22Rv1 (cell line): Measurements from ENCODE around the gene KCNIP4.

ENCODE experiments used
- H3K27ac ChIP-seq: fragments of 450-650 bp; 2 replicates; pipeline ENCODE4 v1.5.1; 2017
- ZFX ChIP-seq: fragments of 450-650 bp; IDR thresholded peaks from 2 replicates; pipeline ENCODE4 v1.6.1; 2017; ENCODE audit warnings: antibody characterized with exemption, borderline replicate concordance
- TF ChIP-seq, protein P1 (sequence below): fragments of 450-650 bp; IDR thresholded peaks from 2 replicates; pipeline ENCODE4 v1.5.1; 2017; ENCODE audit warnings: mild to moderate bottlenecking

Gene KCNIP4

DNA sequence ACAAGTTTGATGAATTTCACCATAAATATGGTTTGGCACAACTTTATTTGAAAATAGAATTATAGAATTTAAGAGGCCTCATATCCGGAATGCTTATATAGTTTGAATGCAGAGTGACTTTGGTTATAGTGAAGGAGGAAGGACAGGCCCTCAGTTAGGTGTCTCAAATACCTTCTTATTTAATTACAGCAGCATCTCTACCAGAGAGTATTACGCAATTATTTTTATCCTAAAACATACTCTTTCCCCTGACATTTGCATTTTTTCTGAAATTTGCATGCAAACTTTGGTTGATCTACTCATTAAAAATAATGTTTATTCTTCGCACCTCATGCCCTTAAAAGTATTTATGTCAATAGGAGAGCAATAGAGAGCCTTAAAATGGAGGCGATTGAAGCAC, 942.9 kb downstream of the KCNIP4 start:
- no peak overlapping the region for H3K27ac ChIP-seq
- TF ChIP-seq, protein P1, sequence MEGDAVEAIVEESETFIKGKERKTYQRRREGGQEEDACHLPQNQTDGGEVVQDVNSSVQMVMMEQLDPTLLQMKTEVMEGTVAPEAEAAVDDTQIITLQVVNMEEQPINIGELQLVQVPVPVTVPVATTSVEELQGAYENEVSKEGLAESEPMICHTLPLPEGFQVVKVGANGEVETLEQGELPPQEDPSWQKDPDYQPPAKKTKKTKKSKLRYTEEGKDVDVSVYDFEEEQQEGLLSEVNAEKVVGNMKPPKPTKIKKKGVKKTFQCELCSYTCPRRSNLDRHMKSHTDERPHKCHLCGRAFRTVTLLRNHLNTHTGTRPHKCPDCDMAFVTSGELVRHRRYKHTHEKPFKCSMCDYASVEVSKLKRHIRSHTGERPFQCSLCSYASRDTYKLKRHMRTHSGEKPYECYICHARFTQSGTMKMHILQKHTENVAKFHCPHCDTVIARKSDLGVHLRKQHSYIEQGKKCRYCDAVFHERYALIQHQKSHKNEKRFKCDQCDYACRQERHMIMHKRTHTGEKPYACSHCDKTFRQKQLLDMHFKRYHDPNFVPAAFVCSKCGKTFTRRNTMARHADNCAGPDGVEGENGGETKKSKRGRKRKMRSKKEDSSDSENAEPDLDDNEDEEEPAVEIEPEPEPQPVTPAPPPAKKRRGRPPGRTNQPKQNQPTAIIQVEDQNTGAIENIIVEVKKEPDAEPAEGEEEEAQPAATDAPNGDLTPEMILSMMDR: no peak

DNA sequence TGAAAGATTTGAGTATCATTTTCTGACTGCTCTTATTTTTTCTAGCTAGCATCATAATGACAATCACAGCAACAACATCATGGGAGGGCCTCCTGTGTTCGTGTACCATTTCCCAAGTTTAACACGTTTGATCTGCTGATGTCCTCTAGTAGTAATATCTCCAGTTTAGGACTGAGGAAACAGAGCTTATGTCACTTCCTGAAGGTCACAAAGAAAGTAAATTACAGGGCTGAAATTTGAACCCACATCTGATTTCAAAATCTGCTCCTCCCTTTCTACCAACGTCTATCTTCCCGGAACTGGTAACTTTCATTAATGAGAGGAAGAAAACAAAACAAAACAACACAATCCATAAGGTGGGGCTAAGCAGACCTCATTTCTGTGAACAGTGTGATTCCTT, 945.6 kb downstream of the KCNIP4 start:
- H3K27ac ChIP-seq: no peak overlapping the region

DNA sequence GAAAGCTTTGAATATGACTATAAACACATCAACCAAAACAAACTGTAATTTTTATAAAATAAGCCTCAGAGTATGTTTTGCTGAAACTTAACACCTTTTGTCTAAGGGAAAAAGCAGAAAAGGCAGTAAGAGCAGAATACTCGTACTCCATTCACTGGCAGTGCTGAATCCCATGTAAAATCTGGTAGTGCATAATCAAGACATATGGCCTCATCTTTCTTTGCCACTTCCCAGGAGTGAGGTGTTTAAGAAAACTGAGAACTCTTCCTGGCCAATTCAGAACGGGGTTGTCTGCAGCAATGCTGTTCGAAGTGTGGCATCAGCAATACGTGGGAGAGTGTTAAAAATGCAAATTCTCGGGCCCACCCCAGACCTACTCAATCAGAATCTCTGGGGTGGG, 946.3 kb downstream of the KCNIP4 start:
- H3K27ac ChIP-seq: no peak overlapping the region
- TF ChIP-seq, protein P1: no peak
- no peak for TF ChIP-seq ZFX

More for the DNA sequence above, 945.6 kb downstream of the KCNIP4 start:
- TF ChIP-seq, protein P1: no peak
- TF ChIP-seq ZFX: no peak

DNA sequence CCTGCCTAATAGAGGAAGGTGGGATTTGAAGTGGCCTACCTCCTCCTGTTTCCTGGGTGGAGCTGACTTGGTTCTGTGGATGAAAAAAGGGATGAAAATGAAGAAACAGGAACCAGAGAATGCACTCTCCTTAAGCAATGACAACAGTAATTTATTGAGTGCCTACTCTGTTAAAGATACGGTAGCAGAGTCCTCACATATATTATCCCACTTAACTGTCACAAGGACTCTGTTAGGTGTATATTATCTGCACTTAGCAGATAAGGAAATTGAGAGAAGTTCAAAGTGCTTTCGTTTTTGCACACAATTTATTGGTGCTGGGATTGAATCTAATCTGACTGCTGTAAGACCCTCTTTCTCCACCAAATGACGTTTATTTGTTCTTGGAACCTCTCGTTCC, 947.1 kb downstream of the KCNIP4 start:
- H3K27ac ChIP-seq: no peak overlapping the region
- TF ChIP-seq, protein P1: no peak

DNA sequence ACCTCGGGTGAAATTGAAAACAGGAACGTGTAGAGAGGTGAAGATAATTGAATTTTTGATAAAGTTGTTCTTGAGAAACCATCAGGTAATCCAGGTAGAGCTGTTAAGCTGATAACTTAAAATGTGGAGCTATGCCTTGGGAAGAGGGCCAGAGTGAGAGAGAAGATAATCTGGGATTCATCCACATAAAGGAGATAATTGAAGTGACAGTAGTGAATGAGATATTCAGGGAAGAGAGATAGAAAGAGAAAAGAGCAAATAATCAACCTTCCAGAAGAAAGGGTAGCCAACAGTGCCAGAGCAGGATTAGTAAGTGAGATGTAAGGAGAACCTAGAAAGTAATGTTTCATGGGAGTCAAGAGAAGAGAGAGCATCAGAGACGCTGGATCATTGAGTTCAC, 950.7 kb downstream of the KCNIP4 start:
- H3K27ac ChIP-seq: no peak overlapping the region
- TF ChIP-seq, protein P1: no peak
- TF ChIP-seq ZFX: no peak

DNA sequence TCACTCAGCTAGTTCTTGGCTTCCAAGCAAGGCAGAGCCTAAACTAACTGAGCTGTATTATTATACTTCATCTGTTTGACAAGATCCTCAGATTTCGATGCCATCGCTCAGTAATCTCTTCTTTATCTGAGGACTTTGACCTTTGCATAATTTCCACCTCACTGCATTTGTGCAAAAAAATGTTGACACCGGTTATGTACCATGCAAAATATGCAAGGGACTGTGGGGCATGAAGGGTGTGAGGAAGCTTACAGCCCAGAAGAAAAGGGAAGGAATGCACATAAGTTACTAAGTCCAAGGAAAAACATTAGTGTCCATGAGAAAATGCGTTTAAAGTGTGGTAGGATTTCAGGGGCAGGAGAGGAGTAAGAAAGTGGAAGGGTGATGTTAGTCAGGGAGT, 953.0 kb downstream of the KCNIP4 start:
- no peak for TF ChIP-seq ZFX
- TF ChIP-seq, protein P1: no peak
- H3K27ac ChIP-seq: peak overlapping the region; percentile 65

DNA sequence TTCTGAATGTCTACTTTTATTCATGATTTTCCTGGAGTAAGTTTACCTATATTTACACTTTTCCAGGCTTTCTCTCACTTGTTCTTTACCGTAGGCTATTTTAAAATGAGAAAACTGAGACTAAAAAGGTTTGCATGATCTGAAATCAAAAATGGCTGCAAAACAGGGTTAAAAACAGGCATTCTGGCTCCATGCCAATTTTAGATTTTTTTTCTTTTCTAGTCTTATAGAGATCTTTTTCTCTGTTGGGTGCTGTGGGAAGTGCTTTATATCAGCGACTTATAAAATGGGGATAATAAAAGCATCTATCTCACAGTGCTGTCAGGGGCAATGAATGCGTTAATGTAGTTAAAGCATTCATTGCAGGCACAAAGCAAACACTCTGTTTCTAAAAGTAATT, 953.6 kb downstream of the KCNIP4 start:
- TF ChIP-seq, protein P1: no peak
- TF ChIP-seq ZFX: no peak
- peak overlapping the region; percentile 65 for H3K27ac ChIP-seq
